ENCODE measurements around the gene P3H3.

P3H3 gene

DNA sequence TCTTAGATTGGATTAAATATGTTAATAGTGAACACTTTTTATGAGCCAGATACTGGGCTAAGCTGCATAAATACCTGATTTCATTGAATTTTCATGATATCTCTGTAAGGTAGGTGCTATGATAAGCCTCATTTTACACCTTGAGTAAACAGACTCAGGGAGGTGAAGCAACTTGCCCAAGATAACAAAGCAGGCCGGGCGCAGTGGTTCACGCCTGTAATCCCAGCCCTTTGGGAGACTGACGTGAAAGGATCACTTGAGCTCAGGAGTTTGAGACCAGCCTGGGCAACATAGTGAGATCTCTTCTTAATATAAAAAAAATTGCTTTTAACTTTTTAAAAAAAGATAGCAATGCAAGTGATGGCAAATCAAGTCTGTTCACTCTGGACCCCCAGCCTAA lies 13.9 kb downstream of the P3H3 start:
- no peaks in the 10 kb centered on the region for H3K36me3 ChIP-seq (ENCODE audit: control insufficient read depth, insufficient read depth, low read length)
- no peaks in the 10 kb centered on the region for H3K9me3 ChIP-seq (ENCODE audit: control insufficient read depth, low read length)
- H3K4me1 ChIP-seq (ENCODE audit: control insufficient read depth, insufficient read depth, low read length): peaks cover 23% of the 10 kb centered on the region
- H3K27me3 ChIP-seq (ENCODE audit: control insufficient read depth, insufficient read depth, low read length): no peaks in the 10 kb centered on the region
- H3K4me3 ChIP-seq (ENCODE audit: low read length): no peak overlapping the region
- no peak overlapping the region for H3K9ac ChIP-seq (ENCODE audit: low read length)

DNA sequence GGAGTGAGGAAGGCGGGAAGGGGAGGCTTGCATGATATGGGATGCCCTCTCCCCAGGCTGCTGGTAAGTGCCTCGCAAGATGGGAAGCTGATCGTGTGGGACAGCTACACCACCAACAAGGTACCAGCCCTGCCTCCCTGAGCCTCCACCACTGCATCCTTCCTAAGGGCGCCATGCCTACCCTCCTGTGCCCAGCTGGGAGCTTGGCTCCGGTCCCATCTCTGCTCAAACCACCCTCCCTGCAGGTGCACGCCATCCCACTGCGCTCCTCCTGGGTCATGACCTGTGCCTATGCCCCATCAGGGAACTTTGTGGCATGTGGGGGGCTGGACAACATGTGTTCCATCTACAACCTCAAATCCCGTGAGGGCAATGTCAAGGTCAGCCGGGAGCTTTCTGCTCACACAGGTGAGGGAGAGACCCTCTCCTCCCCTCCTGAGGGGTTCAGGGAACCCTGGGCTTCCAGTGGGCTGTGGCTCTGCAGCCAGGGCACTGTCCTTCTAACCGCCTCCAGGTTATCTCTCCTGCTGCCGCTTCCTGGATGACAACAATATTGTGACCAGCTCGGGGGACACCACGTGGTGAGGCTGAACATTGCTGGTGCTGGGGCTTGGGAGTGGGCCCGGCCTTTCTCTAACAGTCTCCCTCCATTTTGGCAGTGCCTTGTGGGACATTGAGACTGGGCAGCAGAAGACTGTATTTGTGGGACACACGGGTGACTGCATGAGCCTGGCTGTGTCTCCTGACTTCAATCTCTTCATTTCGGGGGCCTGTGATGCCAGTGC lies 15.1 kb downstream of the P3H3 start:
- Histone ChIP-seq H3K9me3 (ENCODE audit: control insufficient read depth, low read length) (no peaks in the 10 kb centered on the region), H3K4me3 (ENCODE audit: low read length) (no peak overlapping the region), H3K9ac (ENCODE audit: low read length) (no peak overlapping the region), H3K4me1 (ENCODE audit: control insufficient read depth, insufficient read depth, low read length) (peaks cover 23% of the 10 kb centered on the region), H3K27me3 (ENCODE audit: control insufficient read depth, insufficient read depth, low read length) (no peaks in the 10 kb centered on the region), H3K36me3 (ENCODE audit: control insufficient read depth, insufficient read depth, low read length) (no peaks in the 10 kb centered on the region)

DNA sequence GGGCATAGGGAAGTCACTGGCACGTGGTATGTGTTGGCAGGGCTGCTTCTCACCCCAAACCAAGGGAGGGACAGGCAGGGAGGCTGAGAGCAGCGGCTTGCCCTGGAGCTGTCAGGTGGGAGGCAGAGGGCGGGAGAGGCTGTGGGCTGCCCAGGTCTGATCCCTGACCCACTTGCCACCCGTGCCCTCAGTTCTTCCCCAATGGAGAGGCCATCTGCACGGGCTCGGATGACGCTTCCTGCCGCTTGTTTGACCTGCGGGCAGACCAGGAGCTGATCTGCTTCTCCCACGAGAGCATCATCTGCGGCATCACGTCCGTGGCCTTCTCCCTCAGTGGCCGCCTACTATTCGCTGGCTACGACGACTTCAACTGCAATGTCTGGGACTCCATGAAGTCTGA lies 17.2 kb downstream of the P3H3 start:
- H3K9me3 ChIP-seq (ENCODE audit: control insufficient read depth, low read length): no peaks in the 10 kb centered on the region
- no peaks in the 10 kb centered on the region for H3K36me3 ChIP-seq (ENCODE audit: control insufficient read depth, insufficient read depth, low read length)
- H3K9ac ChIP-seq (ENCODE audit: low read length): no peak overlapping the region
- H3K4me3 ChIP-seq (ENCODE audit: low read length): no peak overlapping the region
- H3K27me3 ChIP-seq (ENCODE audit: control insufficient read depth, insufficient read depth, low read length): no peaks in the 10 kb centered on the region
- peaks cover 27% of the 10 kb centered on the region for H3K4me1 ChIP-seq (ENCODE audit: control insufficient read depth, insufficient read depth, low read length)

DNA sequence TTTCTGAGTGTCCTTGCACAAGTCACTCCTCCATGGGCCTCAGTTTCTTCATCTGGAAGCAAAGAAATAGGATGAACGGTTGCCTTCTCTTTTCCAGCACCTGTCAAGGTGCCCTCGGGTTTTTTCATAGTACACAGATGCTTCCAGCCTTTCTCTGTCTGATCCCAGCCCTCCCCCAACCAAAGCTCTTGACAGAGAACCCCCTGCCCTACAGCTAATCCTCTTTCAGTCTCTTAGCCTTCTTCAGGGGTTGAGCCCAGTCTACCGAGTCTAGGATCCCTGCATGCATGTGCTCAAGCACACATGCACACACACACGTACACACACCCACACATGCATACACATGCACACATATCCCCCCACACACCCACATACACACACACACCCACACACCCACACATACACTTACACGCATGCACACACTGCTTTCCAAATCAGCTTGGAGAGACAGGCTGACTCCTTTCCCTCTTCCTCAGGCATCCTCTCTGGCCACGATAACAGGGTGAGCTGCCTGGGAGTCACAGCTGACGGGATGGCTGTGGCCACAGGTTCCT lies 18.2 kb downstream of the P3H3 start:
- H3K9me3 ChIP-seq (ENCODE audit: control insufficient read depth, low read length): no peaks in the 10 kb centered on the region
- peaks cover 29% of the 10 kb centered on the region for H3K4me1 ChIP-seq (ENCODE audit: control insufficient read depth, insufficient read depth, low read length)
- H3K9ac ChIP-seq (ENCODE audit: low read length): no peak overlapping the region
- H3K4me3 ChIP-seq (ENCODE audit: low read length): no peak overlapping the region
- H3K27me3 ChIP-seq (ENCODE audit: control insufficient read depth, insufficient read depth, low read length): no peaks in the 10 kb centered on the region
- no peaks in the 10 kb centered on the region for H3K36me3 ChIP-seq (ENCODE audit: control insufficient read depth, insufficient read depth, low read length)

DNA sequence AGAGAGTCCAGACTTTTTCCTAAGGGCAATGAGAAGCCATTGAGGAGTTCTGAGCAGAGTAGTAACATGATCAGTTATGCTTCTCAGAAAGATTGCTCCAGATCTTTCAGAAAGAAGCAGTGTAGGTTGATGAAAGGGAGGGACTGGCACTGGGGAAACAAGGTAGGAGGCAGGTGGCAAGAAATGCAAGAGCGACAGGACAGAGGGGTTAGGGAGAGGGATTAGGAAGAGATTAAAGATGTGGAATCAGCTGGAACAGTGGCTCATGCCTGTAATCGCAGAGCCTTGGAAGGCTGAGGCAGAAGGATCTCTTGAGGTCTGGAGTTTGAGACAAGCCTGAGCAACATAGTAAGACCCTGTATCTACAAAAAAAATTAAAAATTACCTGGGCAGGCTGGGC lies 19.5 kb downstream of the P3H3 start:
- Histone ChIP-seq H3K9me3 (ENCODE audit: control insufficient read depth, low read length) (no peaks in the 10 kb centered on the region), H3K9ac (ENCODE audit: low read length) (no peak overlapping the region)

DNA sequence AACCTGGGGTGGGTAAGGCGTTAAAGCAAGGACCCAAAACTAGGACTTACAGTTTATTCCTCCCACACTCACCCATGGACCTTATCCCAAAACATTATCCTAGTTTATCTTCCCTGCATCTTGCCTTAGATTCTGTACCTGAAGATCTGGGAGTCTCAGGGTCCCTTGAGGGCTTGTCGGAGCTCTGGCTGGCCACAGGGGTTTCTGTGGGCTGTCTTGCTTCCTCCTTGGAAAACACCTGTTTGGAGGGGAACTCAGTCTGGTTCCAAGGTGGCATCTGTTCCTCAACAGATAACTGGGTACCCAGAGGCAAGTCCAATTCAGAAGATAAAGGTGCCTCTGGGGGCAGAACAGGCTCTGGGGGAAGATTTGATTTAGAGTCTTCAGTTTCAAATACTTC lies 21.2 kb downstream of the P3H3 start:
- no peak overlapping the region for H3K4me3 ChIP-seq (ENCODE audit: low read length)
- peaks cover 17% of the 10 kb centered on the region for H3K4me1 ChIP-seq (ENCODE audit: control insufficient read depth, insufficient read depth, low read length)
- H3K9me3 ChIP-seq (ENCODE audit: control insufficient read depth, low read length): no peaks in the 10 kb centered on the region
- no peaks in the 10 kb centered on the region for H3K27me3 ChIP-seq (ENCODE audit: control insufficient read depth, insufficient read depth, low read length)
- no peaks in the 10 kb centered on the region for H3K36me3 ChIP-seq (ENCODE audit: control insufficient read depth, insufficient read depth, low read length)
- no peak overlapping the region for H3K9ac ChIP-seq (ENCODE audit: low read length)

More for the DNA sequence above, 19.5 kb downstream of the P3H3 start:
- no peak overlapping the region for H3K4me3 ChIP-seq (ENCODE audit: low read length)
- no peaks in the 10 kb centered on the region for H3K36me3 ChIP-seq (ENCODE audit: control insufficient read depth, insufficient read depth, low read length)
- H3K27me3 ChIP-seq (ENCODE audit: control insufficient read depth, insufficient read depth, low read length): no peaks in the 10 kb centered on the region
- peaks cover 19% of the 10 kb centered on the region for H3K4me1 ChIP-seq (ENCODE audit: control insufficient read depth, insufficient read depth, low read length)

DNA sequence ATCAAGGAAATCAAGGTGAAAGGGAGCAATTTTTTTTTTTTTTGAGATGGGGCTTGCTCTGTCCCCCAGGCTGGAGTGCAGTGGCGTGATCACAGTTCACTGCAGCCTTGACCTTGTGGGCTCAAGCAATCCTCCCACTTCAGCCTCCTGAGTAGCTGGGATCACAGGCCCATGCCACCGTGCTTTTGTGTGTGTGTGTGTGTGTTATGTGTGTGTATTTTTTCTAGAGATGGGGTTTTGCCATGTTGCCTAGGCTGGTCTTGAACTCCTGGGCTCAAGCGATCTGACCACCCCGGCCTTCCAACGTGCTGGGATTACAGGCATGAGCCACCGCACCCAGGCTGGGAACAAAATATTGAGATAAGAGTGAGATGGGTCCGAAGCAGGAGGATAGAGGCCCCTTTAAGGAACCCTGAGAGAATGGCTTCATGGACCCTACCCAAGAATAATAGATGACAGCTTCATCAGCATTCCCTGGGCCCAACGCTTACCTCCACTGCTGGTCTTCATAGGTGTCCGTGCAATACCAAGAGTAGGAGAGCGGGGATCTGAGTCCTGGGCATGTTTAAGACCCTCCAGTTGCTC lies 21.9 kb downstream of the P3H3 start:
- Histone ChIP-seq H3K4me3 (ENCODE audit: low read length) (no peak overlapping the region), H3K4me1 (ENCODE audit: control insufficient read depth, insufficient read depth, low read length) (peaks cover 17% of the 10 kb centered on the region), H3K9me3 (ENCODE audit: control insufficient read depth, low read length) (no peaks in the 10 kb centered on the region), H3K27me3 (ENCODE audit: control insufficient read depth, insufficient read depth, low read length) (no peaks in the 10 kb centered on the region), H3K9ac (ENCODE audit: low read length) (no peak overlapping the region), H3K36me3 (ENCODE audit: control insufficient read depth, insufficient read depth, low read length) (no peaks in the 10 kb centered on the region)

DNA sequence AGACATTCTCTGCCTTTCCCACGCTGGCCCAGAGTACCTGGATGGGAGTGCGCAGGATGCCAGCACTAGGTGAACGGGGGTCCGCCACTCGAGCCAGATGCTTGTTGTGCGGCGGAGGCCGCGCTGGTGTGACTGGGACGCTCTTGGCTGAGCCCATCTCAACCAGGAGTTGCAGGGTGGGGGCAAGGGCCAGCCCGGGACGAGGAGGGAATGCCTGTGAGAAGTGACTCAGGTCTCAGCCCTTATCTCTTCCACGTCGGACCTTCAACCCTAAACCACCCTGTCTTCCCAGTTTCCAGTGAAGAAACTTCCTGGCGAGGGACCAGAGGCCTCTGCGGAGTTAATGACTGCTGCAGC lies 22.6 kb downstream of the P3H3 start:
- H3K9ac ChIP-seq (ENCODE audit: low read length): no peak overlapping the region
- no peak overlapping the region for H3K4me3 ChIP-seq (ENCODE audit: low read length)

DNA sequence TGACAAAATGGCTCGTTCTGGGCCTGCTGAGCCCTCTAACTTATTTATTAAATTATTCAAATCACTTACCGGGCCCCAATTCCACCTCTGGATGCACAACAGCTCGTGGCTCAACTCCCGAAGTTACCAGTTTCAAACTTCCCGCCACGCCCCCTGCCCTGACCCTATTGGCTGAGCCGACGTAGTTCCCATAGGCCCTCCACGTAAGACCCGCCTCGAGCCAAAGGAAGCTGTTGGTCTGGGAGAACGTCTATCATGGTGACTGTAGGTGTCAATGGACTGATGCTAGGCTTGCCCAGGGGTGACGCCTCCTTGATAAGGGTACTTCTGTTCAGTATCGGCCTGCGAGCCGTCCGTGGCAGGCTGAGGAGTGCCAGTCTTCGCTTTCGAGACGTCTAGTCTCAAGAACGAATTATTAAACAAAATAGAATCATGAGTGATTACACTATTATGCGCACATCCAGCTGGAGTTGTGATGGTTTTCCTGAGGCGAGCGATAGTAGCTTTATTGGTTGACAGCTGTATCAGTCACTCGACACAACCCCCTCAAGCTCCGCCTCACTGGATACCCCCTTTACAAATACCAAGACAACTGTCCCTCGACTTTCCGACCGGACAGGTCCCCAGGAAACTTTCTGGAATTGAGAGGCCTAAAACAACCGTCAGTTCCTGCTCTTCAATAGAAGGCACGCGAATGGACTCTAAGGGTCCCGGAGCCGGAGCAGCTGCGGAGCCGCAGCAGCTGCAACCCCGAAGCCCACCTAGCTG lies 23.1 kb downstream of the P3H3 start, which contains the start of gene CDCA3:
CDCA3 (minus strand) TSS at position 134 of the 768 bp plus-strand sequence. CDS start 334 bp downstream, outside the sequence.
- H3K4me3 ChIP-seq (ENCODE audit: low read length): peak within 1 kb of the TSS; percentile 96
- H3K4me1 ChIP-seq (ENCODE audit: control insufficient read depth, insufficient read depth, low read length): peaks cover 17% of the 10 kb centered on the region
- H3K36me3 ChIP-seq (ENCODE audit: control insufficient read depth, insufficient read depth, low read length): peaks cover 2% of the 10 kb centered on the region
- peak within 1 kb of the TSS; percentile 85 for H3K9ac ChIP-seq (ENCODE audit: low read length)
- H3K9me3 ChIP-seq (ENCODE audit: control insufficient read depth, low read length): no peaks in the 10 kb centered on the region
- no peaks in the 10 kb centered on the region for H3K27me3 ChIP-seq (ENCODE audit: control insufficient read depth, insufficient read depth, low read length)

More for the DNA sequence above, 22.6 kb downstream of the P3H3 start:
- Histone ChIP-seq H3K36me3 (ENCODE audit: control insufficient read depth, insufficient read depth, low read length) (no peaks in the 10 kb centered on the region), H3K9me3 (ENCODE audit: control insufficient read depth, low read length) (no peaks in the 10 kb centered on the region), H3K27me3 (ENCODE audit: control insufficient read depth, insufficient read depth, low read length) (no peaks in the 10 kb centered on the region), H3K4me1 (ENCODE audit: control insufficient read depth, insufficient read depth, low read length) (peaks cover 17% of the 10 kb centered on the region)

DNA sequence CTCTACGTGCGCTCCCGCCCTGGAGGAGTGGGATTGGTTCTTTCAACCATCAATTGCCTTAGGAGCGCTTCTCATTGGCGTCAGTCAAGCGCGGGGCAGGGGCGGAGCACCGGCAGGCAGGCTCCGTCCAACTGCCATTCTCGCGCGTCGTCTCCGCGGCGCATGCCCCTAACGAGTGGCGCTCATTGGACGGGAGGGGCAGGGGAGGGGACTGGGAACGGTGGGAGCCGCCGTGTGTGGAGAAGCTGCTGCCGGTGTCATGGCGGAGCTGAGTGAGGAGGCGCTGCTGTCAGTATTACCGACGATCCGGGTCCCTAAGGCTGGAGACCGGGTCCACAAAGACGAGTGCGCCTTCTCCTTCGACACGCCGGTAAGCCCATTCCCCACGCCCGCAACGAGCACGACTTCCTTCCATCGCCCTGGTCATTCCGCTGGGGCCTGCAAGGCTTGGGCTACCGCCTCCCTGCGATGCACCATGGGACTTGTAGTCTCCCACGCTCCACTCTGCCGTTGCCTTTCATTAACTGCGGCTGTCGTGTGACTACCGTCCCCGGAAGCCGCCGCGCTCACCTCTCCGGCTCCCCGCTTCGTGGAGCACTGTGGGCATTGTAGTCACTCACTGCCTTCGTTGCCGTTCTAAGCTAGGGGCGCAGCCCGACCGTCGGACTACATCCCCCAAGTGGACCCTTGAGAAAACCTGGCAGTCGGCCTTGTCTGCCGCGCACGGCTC lies 23.9 kb downstream of the P3H3 start, which contains the start of gene USP5:
USP5 (plus strand) TSS at position 230 of the 730 bp plus-strand sequence; CDS start at position 260, 30 bp downstream.
- peak within 1 kb of the TSS; percentile 85 for H3K9ac ChIP-seq (ENCODE audit: low read length)
- peaks cover 10% of the 10 kb centered on the region for H3K36me3 ChIP-seq (ENCODE audit: control insufficient read depth, insufficient read depth, low read length)
- H3K27me3 ChIP-seq (ENCODE audit: control insufficient read depth, insufficient read depth, low read length): no peaks in the 10 kb centered on the region
- no peaks in the 10 kb centered on the region for H3K9me3 ChIP-seq (ENCODE audit: control insufficient read depth, low read length)
- H3K4me1 ChIP-seq (ENCODE audit: control insufficient read depth, insufficient read depth, low read length): peaks cover 17% of the 10 kb centered on the region
- peak within 1 kb of the TSS; percentile 96 for H3K4me3 ChIP-seq (ENCODE audit: low read length)

DNA sequence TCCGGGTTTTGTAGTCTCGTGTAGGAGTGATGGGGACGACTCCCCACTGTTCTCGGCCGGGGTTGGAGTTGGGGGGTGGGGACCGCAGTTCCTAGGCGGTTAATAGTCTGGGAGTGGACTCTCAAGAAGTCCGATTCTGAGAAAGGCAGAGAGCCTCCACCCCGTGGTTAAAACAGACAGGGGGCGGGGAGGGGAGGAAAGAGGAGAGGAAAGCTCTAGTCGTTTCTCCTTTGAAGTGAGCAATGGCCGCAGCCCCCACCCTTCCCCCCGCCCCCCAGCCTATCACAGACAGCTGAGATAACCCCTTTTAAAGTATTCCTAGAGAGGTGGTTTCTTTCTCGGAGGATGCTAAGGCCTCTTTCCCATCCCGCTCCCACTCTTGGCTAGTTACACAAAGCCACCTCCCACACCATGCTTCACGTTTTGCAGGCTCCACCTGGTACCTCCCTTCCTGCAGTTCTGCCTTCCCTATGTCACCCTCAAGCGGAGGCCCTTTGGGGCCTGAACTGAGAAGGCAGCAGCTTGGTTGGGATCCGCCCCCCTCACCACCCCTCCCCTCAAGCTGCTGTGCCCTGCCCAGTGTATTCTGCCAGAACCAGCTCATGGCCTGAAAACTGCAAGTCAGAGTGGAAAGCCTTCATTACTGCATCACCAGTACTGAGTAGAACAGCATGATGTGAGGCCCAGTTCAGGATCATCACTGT lies 24.6 kb downstream of the P3H3 start:
- Histone ChIP-seq H3K4me1 (ENCODE audit: control insufficient read depth, insufficient read depth, low read length) (peaks cover 17% of the 10 kb centered on the region), H3K9ac (ENCODE audit: low read length) (peak overlapping the region; percentile 33), H3K27me3 (ENCODE audit: control insufficient read depth, insufficient read depth, low read length) (no peaks in the 10 kb centered on the region), H3K36me3 (ENCODE audit: control insufficient read depth, insufficient read depth, low read length) (peaks cover 15% of the 10 kb centered on the region), H3K4me3 (ENCODE audit: low read length) (peak overlapping the region; percentile 96), H3K9me3 (ENCODE audit: control insufficient read depth, low read length) (no peaks in the 10 kb centered on the region)
